OCI-M2 (cell line): Measurements from ENCODE around the gene KCNJ3.
"Not testable (repeated sequence)": the region's sequence is repeated elsewhere in the genome, so short reads cannot be mapped to it uniquely, and the experiment has no call there.

Experiments
- DNase-seq: peaks from one replicate; lab custom pipeline; 2025; ENCODE audit not compliant: unreplicated experiment; lab: John Stamatoyannopoulos, UW

Gene KCNJ3

DNA sequence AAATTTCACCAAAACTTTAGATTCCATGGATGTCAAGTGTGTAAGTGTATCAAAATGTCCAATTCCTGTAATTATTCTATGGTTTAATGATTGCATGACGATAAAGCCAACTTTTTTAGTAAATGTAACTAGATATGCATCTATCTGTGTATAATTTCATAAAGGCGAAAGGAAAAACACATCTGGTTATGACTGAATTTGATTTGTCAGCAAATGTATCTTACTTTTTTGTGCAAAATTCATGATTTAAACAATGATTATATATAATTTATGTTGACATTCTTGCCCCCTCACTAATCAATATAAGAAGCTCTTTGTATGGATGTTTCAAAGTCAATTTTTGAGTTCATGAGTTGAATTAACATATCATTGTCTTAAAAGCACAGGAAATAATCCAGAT, 138.5 kb downstream of the KCNJ3 start:
- no peak for DNase-seq

DNA sequence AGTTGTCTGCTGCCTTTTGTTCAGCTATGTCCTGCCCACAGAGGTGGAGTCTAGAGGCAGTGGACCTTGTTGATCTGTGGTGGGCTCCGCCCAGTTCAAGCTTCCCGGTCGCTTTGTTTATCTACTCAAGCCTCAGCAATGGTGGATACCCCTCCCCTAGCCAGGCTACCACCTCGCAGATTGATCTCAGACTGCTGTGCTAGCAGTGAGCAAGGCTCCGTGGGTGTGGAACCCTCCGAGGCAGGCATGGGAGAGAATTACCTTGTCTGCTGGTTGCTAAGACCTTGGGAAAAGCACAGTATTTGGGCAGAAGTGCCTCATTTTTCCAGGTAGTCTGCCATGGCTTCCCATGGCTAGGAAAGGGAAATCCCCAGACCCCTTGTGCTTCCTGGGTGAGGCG, 146.0 kb downstream of the KCNJ3 start:
- no peak for DNase-seq

DNA sequence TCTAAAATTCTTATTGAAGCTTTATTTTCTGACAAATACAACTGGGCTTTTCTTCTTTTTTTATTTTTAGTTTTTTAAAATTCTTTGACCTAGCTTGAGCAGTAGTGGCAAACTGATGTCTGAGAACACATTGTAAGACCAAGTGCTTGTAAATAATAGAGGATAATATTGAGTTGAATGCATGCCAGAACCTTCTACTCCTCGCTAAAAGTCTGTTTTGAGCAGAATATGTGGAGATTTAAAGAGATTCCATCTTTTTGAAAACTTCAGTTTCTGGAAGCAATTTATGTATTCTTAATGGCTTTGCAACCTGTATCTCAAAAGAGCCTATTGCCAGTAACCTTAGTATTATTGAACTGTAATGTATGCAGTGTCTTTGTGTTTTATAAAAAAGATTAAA, 148.3 kb downstream of the KCNJ3 start:
- DNase-seq: no peak

DNA sequence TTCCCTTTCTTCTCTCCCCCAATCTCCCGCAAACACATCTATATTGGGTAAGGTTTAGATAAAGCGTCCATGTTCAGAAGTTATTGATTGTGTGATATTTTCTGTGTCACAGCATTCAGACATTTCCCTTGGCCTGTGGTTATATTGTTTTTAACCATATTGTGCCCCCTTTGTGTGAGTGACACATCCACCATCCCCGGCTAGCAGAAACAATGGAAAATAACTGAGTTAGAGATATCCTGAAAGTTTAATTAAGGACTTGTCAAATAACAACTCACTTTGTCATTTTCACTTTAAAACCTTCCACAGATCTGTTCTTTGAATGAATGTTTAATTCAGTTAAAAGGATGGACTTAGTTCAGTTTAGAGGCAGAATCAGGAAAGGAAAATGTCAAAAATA, 151.0 kb downstream of the KCNJ3 start:
- no peak for DNase-seq

DNA sequence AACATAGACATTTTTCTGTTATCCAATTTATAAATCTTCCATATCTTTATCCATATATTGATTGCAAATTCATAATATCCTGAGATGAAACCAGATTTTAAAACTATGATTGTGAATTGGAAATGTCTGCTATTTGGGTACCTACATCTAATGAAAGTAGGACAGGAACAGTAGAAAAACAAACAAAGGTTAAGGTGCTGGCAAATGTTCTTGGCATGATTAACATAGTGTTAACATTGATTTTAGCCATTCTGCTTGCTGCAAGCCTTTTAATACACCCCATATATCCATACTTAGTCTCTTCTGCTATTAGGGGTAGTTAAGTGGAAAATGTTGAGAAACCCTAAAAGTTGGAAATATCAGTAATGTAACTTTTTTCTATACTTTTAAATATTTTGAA, 152.0 kb downstream of the KCNJ3 start:
- DNase-seq: no peak

DNA sequence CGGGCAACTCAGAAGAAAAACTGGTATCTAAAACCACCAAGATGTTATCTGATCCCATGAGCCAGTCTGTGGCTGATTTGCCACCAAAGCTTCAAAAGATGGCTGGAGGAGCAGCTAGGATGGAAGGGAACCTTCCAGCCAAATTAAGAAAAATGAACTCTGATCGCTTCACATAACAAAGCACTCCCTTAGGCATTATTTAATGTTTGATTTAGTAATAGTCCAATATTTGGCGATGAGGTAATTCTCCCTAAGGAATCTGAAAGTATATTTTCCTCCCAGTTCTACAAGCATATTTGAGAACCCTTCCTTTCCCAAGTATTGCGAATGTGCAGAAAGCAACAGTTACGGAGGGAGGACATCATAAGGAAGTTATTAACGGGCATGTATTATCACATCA, 156.6 kb downstream of the KCNJ3 start:
- no peak for DNase-seq

DNA sequence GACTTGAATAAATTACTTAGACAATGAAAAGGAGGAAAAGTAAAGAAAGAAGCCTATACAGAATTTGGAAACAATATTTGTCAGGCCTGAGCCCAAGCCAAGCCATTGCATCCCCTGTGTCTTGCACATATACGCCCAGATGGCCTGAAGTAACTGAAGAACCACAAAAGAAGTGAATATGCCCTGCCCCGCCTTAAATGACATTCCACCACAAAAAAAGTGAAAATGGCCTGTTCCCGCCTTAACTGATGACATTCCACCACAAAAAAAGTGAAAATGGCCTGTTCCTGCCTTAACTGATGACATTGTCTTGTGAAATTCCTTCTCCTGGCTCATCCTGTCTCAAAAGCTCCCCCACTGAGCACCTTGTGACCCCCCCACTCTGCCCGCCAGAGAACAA, 168.7 kb downstream of the KCNJ3 start:
- DNase-seq: not testable (repeated sequence)

DNA sequence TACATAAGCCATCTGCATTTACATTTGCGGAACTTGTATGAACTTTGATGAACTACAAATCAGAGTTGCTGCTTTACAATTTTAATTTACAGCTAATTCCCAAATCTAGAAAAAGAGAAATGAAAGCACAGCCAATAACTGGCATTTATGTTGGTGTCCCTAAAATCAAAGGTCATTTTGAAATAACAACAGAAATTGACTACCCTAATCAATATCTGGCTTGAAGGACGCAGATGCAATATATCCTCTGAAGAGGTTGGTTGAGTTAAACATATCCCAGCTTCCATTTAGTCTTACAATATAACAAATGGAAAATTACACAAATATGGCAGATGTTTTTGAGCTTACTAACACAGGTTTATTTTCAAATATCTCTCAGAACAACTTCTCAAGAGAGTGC, 177.5 kb downstream of the KCNJ3 start:
- DNase-seq: no peak

DNA sequence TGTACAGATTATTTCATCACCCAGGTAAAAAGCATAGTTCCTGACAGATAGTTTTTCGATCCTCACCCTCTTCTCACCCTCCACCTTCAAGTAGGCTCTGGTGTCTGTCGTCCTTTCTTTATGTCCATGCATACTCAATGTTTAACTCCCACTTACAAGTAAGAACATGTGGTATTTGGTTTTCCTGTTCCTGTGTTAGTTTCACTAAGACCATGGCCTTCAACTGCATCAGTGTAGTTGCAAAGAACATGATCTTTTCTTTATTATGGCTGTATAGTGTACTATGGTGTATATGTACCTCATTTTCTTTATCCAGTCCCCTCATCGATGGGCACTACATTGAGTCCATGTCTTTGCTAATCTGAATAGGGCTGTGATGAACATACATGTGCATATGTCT, 184.2 kb downstream of the KCNJ3 start:
- DNase-seq: no peak

DNA sequence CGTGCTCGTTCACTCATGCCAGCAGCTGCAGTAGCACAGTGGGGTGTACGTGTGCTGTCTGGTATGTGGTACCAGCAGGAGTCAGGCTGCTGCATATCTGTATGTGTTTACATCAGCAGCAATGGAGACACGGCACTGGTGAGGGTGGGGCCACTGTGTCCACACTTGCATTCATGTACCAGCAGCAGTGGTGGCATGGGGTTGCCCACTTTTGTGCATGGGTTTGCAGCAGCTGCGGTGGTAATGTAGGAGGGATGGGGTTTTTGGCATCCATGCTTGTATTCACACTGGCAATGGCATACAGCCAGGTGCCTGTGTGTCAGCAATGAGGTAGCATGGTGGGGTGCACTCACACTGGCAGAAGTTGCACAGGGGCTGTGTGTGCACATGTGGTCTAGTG, 187.8 kb downstream of the KCNJ3 start:
- no peak for DNase-seq

DNA sequence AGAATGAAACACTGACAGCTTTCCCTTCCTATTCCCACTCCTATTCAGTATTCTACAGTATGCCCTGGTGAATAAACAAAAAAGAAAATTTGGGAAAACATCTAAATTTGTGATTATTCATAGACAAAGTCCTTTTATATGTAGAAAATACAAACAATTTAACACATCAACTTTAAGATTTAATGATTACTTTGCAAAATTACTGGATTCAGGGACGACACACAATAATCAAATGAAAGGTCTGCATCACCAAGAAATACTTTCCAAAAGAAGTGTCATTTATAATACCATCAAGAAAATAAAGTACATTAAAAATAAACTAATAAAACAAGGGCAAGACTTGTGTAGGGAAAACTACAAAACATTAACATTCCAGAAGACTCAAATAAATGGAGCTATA, 199.8 kb downstream of the KCNJ3 start:
- DNase-seq: no peak

DNA sequence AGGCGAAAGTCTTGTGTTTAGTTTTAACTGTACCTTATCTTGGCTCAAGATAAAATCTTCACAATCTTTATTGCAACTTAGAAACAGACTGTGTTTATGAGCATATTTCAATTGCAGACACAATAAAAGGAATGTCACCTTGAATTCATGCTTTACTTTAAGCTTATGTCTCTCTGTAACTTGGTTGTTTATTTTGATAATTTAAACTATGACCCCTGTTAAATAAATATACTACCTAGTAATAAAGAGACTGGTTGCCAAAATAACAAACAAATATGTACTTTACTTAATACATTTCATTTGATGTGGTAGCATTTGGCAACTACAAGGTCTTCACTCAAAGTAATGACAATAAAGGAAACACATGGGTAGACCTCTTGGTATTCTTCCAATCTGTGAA, 202.6 kb downstream of the KCNJ3 start:
- DNase-seq: no peak
